Measurements from ENCODE around the gene ALG11.
"Not testable (repeated sequence)": the region's sequence is repeated elsewhere in the genome, so short reads cannot be mapped to it uniquely, and the experiment has no call there.

ALG11 gene

GRCh38 chr13:52022356-52022755, 10.2 kb downstream of the ALG11 start:
- H3K4me1 ChIP-seq (ENCODE audit: insufficient read depth, insufficient read length) = no peaks in the 10 kb centered on the region
- DNase-seq (ENCODE audit: low read depth, low spot score) = no peak
- no peaks in the 10 kb centered on the region for H3K9me3 ChIP-seq (ENCODE audit: insufficient read depth, low read length)
- H3K4me3 ChIP-seq (ENCODE audit: insufficient read length, low read depth) = no peak overlapping the region
- H3K36me3 ChIP-seq (ENCODE audit: insufficient read depth, insufficient read length, low read length) = peaks cover 24% of the 10 kb centered on the region
- H3K27me3 ChIP-seq (ENCODE audit: insufficient read depth, insufficient read length) = no peaks in the 10 kb centered on the region
- no peak overlapping the region for H3K9ac ChIP-seq (ENCODE audit: insufficient read length, low read depth)
- TF ChIP-seq YY1 (IDR thresholded peaks at IDR 0.05; ENCODE audit: insufficient read depth, insufficient read length) = no peak
- TF ChIP-seq ZNF274 (IDR thresholded peaks at IDR 0.05; ENCODE audit: low read depth, low read length) = no peak
- TF ChIP-seq SUZ12 (IDR thresholded peaks at IDR 0.05; ENCODE audit: extremely low read depth, insufficient read depth, insufficient read length) = no peak

- Histone ChIP-seq H3K27me3 (ENCODE audit: insufficient read depth, insufficient read length) (no peaks in the 10 kb centered on the region), H3K4me3 (ENCODE audit: insufficient read length, low read depth) (no peak within 1 kb of the TSS), H3K36me3 (ENCODE audit: insufficient read depth, insufficient read length, low read length) (peaks cover 23% of the 10 kb centered on the region), H3K9me3 (ENCODE audit: insufficient read depth, low read length) (no peaks in the 10 kb centered on the region), H3K9ac (ENCODE audit: insufficient read length, low read depth) (no peak within 1 kb of the TSS), H3K4me1 (ENCODE audit: insufficient read depth, insufficient read length) (no peaks in the 10 kb centered on the region)
- TF ChIP-seq YY1 (IDR thresholded peaks at IDR 0.05; ENCODE audit: insufficient read depth, insufficient read length) = no peak
- TF ChIP-seq SUZ12 (IDR thresholded peaks at IDR 0.05; ENCODE audit: extremely low read depth, insufficient read depth, insufficient read length) = no peak
- TF ChIP-seq ZNF274 (IDR thresholded peaks at IDR 0.05; ENCODE audit: low read depth, low read length) = no peak
- DNase-seq (ENCODE audit: low read depth, low spot score) = no peak
Observed at GRCh38 chr13:52024481-52024880, 12.3 kb downstream of the ALG11 start, which contains the start of gene UTP14C. UTP14C (plus strand) TSS chr13:52024691; CDS start chr13:52028805, 4,114 bp downstream.

GRCh38 chr13:52025475-52026245, 13.5 kb downstream of the ALG11 start:
- H3K27me3 ChIP-seq (ENCODE audit: insufficient read depth, insufficient read length) = no peaks in the 10 kb centered on the region
- no peak overlapping the region for H3K4me3 ChIP-seq (ENCODE audit: insufficient read length, low read depth)
- no peak for DNase-seq (ENCODE audit: low read depth, low spot score)
- H3K36me3 ChIP-seq (ENCODE audit: insufficient read depth, insufficient read length, low read length) = peaks cover 20% of the 10 kb centered on the region
- no peaks in the 10 kb centered on the region for H3K4me1 ChIP-seq (ENCODE audit: insufficient read depth, insufficient read length)
- H3K9me3 ChIP-seq (ENCODE audit: insufficient read depth, low read length) = no peaks in the 10 kb centered on the region
- no peak overlapping the region for H3K9ac ChIP-seq (ENCODE audit: insufficient read length, low read depth)
- no peak for TF ChIP-seq YY1 (IDR thresholded peaks at IDR 0.05; ENCODE audit: insufficient read depth, insufficient read length)
- no peak for TF ChIP-seq ZNF274 (IDR thresholded peaks at IDR 0.05; ENCODE audit: low read depth, low read length)
- TF ChIP-seq SUZ12 (IDR thresholded peaks at IDR 0.05; ENCODE audit: extremely low read depth, insufficient read depth, insufficient read length) = no peak

- no peaks in the 10 kb centered on the region for H3K4me1 ChIP-seq (ENCODE audit: insufficient read depth, insufficient read length)
- DNase-seq (ENCODE audit: low read depth, low spot score) = no peak
- H3K9me3 ChIP-seq (ENCODE audit: insufficient read depth, low read length) = no peaks in the 10 kb centered on the region
- no peak overlapping the region for H3K4me3 ChIP-seq (ENCODE audit: insufficient read length, low read depth)
- TF ChIP-seq SUZ12 (IDR thresholded peaks at IDR 0.05; ENCODE audit: extremely low read depth, insufficient read depth, insufficient read length) (no peak), YY1 (IDR thresholded peaks at IDR 0.05; ENCODE audit: insufficient read depth, insufficient read length) (no peak), ZNF274 (IDR thresholded peaks at IDR 0.05; ENCODE audit: low read depth, low read length) (no peak)
- H3K9ac ChIP-seq (ENCODE audit: insufficient read length, low read depth) = no peak overlapping the region
- H3K36me3 ChIP-seq (ENCODE audit: insufficient read depth, insufficient read length, low read length) = peaks cover 20% of the 10 kb centered on the region
- H3K27me3 ChIP-seq (ENCODE audit: insufficient read depth, insufficient read length) = no peaks in the 10 kb centered on the region
Observed at GRCh38 chr13:52026246-52026626, 14.0 kb downstream of the ALG11 start.

GRCh38 chr13:52027832-52028231, 15.6 kb downstream of the ALG11 start:
- no peak for DNase-seq (ENCODE audit: low read depth, low spot score)
- no peak overlapping the region for H3K4me3 ChIP-seq (ENCODE audit: insufficient read length, low read depth)
- H3K9ac ChIP-seq (ENCODE audit: insufficient read length, low read depth) = no peak overlapping the region
- H3K27me3 ChIP-seq (ENCODE audit: insufficient read depth, insufficient read length) = no peaks in the 10 kb centered on the region
- H3K4me1 ChIP-seq (ENCODE audit: insufficient read depth, insufficient read length) = no peaks in the 10 kb centered on the region
- peaks cover 15% of the 10 kb centered on the region for H3K36me3 ChIP-seq (ENCODE audit: insufficient read depth, insufficient read length, low read length)
- TF ChIP-seq ZNF274 (IDR thresholded peaks at IDR 0.05; ENCODE audit: low read depth, low read length) (no peak), YY1 (IDR thresholded peaks at IDR 0.05; ENCODE audit: insufficient read depth, insufficient read length) (no peak), SUZ12 (IDR thresholded peaks at IDR 0.05; ENCODE audit: extremely low read depth, insufficient read depth, insufficient read length) (no peak)
- no peaks in the 10 kb centered on the region for H3K9me3 ChIP-seq (ENCODE audit: insufficient read depth, low read length)

- no peaks in the 10 kb centered on the region for H3K9me3 ChIP-seq (ENCODE audit: insufficient read depth, low read length)
- peaks cover 13% of the 10 kb centered on the region for H3K36me3 ChIP-seq (ENCODE audit: insufficient read depth, insufficient read length, low read length)
- TF ChIP-seq ZNF274 (IDR thresholded peaks at IDR 0.05; ENCODE audit: low read depth, low read length) (no peak), SUZ12 (IDR thresholded peaks at IDR 0.05; ENCODE audit: extremely low read depth, insufficient read depth, insufficient read length) (no peak), YY1 (IDR thresholded peaks at IDR 0.05; ENCODE audit: insufficient read depth, insufficient read length) (no peak)
- H3K27me3 ChIP-seq (ENCODE audit: insufficient read depth, insufficient read length) = no peaks in the 10 kb centered on the region
- no peak overlapping the region for H3K4me3 ChIP-seq (ENCODE audit: insufficient read length, low read depth)
- no peak overlapping the region for H3K9ac ChIP-seq (ENCODE audit: insufficient read length, low read depth)
- DNase-seq (ENCODE audit: low read depth, low spot score) = no peak
- no peaks in the 10 kb centered on the region for H3K4me1 ChIP-seq (ENCODE audit: insufficient read depth, insufficient read length)
Observed at GRCh38 chr13:52029569-52029968, 17.4 kb downstream of the ALG11 start.

- H3K9ac ChIP-seq (ENCODE audit: insufficient read length, low read depth); H3K27me3 ChIP-seq (ENCODE audit: insufficient read depth, insufficient read length); H3K4me1 ChIP-seq (ENCODE audit: insufficient read depth, insufficient read length); H3K9me3 ChIP-seq (ENCODE audit: insufficient read depth, low read length); H3K4me3 ChIP-seq (ENCODE audit: insufficient read length, low read depth); DNase-seq (ENCODE audit: low read depth, low spot score): not testable (repeated sequence)
- peaks cover 13% of the 10 kb centered on the region for H3K36me3 ChIP-seq (ENCODE audit: insufficient read depth, insufficient read length, low read length)
Observed at GRCh38 chr13:52030401-52030800, 18.2 kb downstream of the ALG11 start.

Measured in NT2/D1 (cell line).